Epithelial cell of esophagus (primary cell): ENCODE measurements around the gene BEAN1.

ENCODE experiments used
- DNase-seq: peaks from one replicate; pipeline ENCODE4 v3.0.0; 2010; ENCODE audit warnings: low read depth
- H3K4me3 ChIP-seq: 2 replicates; pipeline ENCODE4 v1.5.1; 2011; ENCODE audit warnings: mild to moderate bottlenecking, low read length, control low read depth
- CTCF ChIP-seq: IDR thresholded peaks from 2 replicates; pipeline ENCODE4 v1.5.1; 2011; ENCODE audit warnings: low read depth, mild to moderate bottlenecking, low read length, control low read depth, inconsistent platforms; ENCODE audit not compliant: insufficient read depth; ENCODE audit errors: missing control alignments

BEAN1 gene

GRCh38 chr16:66470556-66470955 is 43.5 kb downstream of the BEAN1 start:
- TF ChIP-seq CTCF, result no peak
- no peak overlapping the region for H3K4me3 ChIP-seq
- DNase-seq, result no peak

GRCh38 chr16:66471264-66471663 is 44.2 kb downstream of the BEAN1 start:
- DNase-seq, result no peak
- no peak for TF ChIP-seq CTCF
- no peak overlapping the region for H3K4me3 ChIP-seq

- H3K4me3 ChIP-seq, result no peak overlapping the region
- peak; percentile 43 for DNase-seq
- TF ChIP-seq CTCF, result peak; percentile 11
These were observed 44.8 kb downstream of the BEAN1 start for GRCh38 chr16:66471716-66472393.

- TF ChIP-seq CTCF, result no peak
- no peak for DNase-seq
These were observed 46.0 kb downstream of the BEAN1 start for GRCh38 chr16:66473051-66473571.

GRCh38 chr16:66473654-66474519 is 46.8 kb downstream of the BEAN1 start:
- TF ChIP-seq CTCF, result no peak
- DNase-seq, result peak; percentile 43
- no peak overlapping the region for H3K4me3 ChIP-seq

More at GRCh38 chr16:66473051-66473571, 46.0 kb downstream of the BEAN1 start:
- H3K4me3 ChIP-seq, result no peak overlapping the region

GRCh38 chr16:66474750-66475199 is 47.7 kb downstream of the BEAN1 start:
- no peak overlapping the region for H3K4me3 ChIP-seq
- TF ChIP-seq CTCF, result no peak
- no peak for DNase-seq
